ENCODE data around the gene CNTNAP5. TPM values are rescaled to one million over a fixed set of nuclear protein-coding genes. Genes with fewer than 3 reads are reported as not detected.

CNTNAP5 gene
- total RNA-seq, 2 donors from 2014 or later: not detected

DNA sequence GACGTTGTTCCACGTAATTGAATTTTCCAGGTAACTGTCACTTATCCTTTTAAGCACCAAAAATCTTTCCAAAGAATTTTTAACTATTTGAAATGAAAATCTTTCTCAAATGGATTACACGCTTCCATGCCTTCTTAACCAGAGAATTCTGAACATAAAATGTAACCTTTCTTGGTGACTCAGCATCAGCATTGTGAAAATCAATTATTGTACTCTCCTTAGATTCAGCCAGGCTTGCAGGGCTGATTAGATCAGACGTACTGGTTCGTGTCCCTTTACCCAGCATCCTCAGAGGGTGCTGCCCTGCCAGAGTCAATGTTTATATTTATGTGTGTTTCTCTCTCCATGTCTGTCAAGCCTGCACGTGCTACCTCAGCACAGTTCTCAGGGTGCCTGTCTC is 623.9 kb downstream of the CNTNAP5 start:
- Histone ChIP-seq H3K4me3 (no peak overlapping the region), H3K4me1 (ENCODE audit: control insufficient read depth in 1 of 2, low read depth in 2 of 2) (no peaks in the 10 kb centered on the region), H3K27ac (no peak overlapping the region), H3K36me3 (no peaks in the 10 kb centered on the region), H3K27me3 (replicated peaks; ENCODE audit: insufficient read depth) (no peaks in the 10 kb centered on the region), H3K9me3 (no peaks in the 10 kb centered on the region)
- no peak for ATAC-seq (ENCODE audit: insufficient number of reproducible peaks, low FRiP score, low read depth)
- no peak for DNase-seq (ENCODE audit: low spot score)
- TF ChIP-seq, protein P1, sequence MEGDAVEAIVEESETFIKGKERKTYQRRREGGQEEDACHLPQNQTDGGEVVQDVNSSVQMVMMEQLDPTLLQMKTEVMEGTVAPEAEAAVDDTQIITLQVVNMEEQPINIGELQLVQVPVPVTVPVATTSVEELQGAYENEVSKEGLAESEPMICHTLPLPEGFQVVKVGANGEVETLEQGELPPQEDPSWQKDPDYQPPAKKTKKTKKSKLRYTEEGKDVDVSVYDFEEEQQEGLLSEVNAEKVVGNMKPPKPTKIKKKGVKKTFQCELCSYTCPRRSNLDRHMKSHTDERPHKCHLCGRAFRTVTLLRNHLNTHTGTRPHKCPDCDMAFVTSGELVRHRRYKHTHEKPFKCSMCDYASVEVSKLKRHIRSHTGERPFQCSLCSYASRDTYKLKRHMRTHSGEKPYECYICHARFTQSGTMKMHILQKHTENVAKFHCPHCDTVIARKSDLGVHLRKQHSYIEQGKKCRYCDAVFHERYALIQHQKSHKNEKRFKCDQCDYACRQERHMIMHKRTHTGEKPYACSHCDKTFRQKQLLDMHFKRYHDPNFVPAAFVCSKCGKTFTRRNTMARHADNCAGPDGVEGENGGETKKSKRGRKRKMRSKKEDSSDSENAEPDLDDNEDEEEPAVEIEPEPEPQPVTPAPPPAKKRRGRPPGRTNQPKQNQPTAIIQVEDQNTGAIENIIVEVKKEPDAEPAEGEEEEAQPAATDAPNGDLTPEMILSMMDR (IDR thresholded peaks at IDR 0.05): no peak

DNA sequence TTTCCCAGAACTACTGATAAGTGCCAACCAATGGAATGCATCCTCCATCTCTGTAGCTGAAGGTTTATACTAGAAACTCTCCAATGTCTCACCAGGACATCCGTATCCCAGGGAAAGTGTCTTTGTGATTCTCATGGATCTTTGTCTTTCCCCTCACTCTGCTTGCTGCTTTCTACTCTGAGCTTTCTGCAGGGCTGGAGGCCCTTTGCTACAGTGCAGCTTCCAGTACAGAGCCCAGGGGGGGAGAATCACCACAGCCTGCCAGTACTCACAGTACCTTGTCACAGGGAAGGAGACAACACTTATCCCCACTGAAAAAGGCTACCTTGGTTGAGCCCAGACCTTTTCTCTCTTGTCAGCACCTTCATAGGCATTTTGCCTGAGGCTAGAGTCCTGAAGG is 627.0 kb downstream of the CNTNAP5 start:
- H3K4me3 ChIP-seq: no peak overlapping the region

DNA sequence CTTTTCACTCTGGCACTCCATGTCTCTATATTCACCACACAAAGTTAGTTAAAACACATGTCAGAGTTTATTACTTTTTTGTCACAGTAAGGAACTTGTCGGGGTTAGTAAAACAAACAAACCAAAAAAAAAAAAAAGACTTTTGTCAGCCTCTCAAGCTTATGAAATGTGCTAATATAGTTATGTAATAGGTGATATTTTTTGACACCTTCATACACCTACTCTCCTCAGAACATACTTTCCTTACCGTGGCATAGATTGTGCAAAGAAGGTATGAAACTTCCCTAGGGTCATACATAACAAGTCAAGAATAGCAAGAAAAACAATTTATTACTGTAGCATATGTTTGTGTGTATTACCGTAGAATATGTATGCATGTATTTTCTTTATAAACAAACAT is 633.3 kb downstream of the CNTNAP5 start:
- Histone ChIP-seq H3K27me3 (replicated peaks; ENCODE audit: insufficient read depth) (no peaks in the 10 kb centered on the region), H3K9me3 (no peaks in the 10 kb centered on the region), H3K4me1 (ENCODE audit: control insufficient read depth in 1 of 2, low read depth in 2 of 2) (no peaks in the 10 kb centered on the region), H3K36me3 (no peaks in the 10 kb centered on the region), H3K4me3 (no peak overlapping the region), H3K27ac (no peak overlapping the region)
- no peak for ATAC-seq (ENCODE audit: insufficient number of reproducible peaks, low FRiP score, low read depth)
- no peak for DNase-seq (ENCODE audit: low spot score)
- TF ChIP-seq, protein P1 (IDR thresholded peaks at IDR 0.05): no peak

More for the DNA sequence above, 627.0 kb downstream of the CNTNAP5 start:
- ATAC-seq (ENCODE audit: insufficient number of reproducible peaks, low FRiP score, low read depth): no peak
- TF ChIP-seq, protein P1 (IDR thresholded peaks at IDR 0.05): no peak
- DNase-seq (ENCODE audit: low spot score): no peak
- Histone ChIP-seq H3K9me3 (no peaks in the 10 kb centered on the region), H3K27me3 (replicated peaks; ENCODE audit: insufficient read depth) (no peaks in the 10 kb centered on the region), H3K36me3 (no peaks in the 10 kb centered on the region), H3K4me1 (ENCODE audit: control insufficient read depth in 1 of 2, low read depth in 2 of 2) (no peaks in the 10 kb centered on the region), H3K27ac (no peak overlapping the region)

DNA sequence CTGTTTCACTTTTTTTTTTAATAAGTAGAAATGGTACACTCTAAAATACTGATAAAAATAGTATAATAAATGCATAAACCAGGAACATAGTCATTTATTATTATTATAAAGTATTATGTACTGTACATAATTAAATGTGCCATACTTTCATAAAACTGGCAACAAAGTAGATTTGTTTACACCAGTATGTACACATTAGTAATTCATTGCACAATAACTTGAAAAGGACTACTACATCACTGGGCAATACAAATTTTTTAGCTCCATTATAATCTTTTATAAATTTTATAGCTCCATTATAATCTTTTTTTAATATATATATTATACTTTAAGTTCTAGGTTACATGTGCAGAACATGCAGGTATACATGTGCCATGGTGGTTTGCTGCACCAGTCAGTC is 636.5 kb downstream of the CNTNAP5 start:
- H3K36me3 ChIP-seq: no peaks in the 10 kb centered on the region
- ATAC-seq (ENCODE audit: insufficient number of reproducible peaks, low FRiP score, low read depth) (no peak), DNase-seq (ENCODE audit: low spot score) (no peak)
- no peak overlapping the region for H3K27ac ChIP-seq
- no peaks in the 10 kb centered on the region for H3K4me1 ChIP-seq (ENCODE audit: control insufficient read depth in 1 of 2, low read depth in 2 of 2)
- no peak overlapping the region for H3K4me3 ChIP-seq
- H3K27me3 ChIP-seq (replicated peaks; ENCODE audit: insufficient read depth): no peaks in the 10 kb centered on the region
- H3K9me3 ChIP-seq: no peaks in the 10 kb centered on the region
- TF ChIP-seq, protein P1 (IDR thresholded peaks at IDR 0.05): no peak

DNA sequence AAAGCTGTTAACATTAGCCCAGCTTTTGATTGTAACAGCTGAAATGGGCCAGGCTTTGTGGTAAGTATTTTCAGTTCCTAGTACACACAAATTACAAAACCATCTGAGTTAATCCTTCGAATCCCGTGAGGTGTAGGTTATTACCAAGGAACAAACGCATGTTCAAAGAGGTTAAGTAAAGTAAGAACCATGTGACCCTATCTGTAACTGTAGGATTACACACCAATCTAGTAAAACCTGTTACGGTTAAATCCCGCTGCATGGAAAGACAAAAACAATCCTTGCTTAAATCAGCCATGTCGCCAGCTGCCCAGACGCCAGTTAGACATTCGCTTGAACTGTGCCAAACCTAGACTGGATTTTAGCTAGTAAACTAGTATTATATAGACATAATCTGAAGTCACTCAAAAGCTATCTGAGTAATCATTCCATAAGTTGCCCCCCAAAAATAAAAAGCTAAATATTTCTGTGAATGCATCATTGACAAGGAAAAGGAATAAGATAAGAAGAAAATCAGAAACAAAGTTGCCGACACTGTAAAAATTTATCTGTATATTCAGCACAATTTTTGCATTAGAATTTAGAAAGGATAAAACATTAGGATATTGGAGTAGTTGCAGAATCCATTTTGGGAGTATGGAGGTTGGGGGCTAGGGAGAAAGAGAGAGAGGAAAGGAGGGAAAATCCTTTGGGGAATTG is 638.0 kb downstream of the CNTNAP5 start:
- H3K27me3 ChIP-seq (replicated peaks; ENCODE audit: insufficient read depth): no peaks in the 10 kb centered on the region
- no peaks in the 10 kb centered on the region for H3K9me3 ChIP-seq
- H3K4me1 ChIP-seq (ENCODE audit: control insufficient read depth in 1 of 2, low read depth in 2 of 2): no peaks in the 10 kb centered on the region

More for the DNA sequence above, 638.0 kb downstream of the CNTNAP5 start:
- Histone ChIP-seq H3K27ac (no peak overlapping the region), H3K4me3 (no peak overlapping the region), H3K36me3 (no peaks in the 10 kb centered on the region)
- ATAC-seq (ENCODE audit: insufficient number of reproducible peaks, low FRiP score, low read depth) (no peak), DNase-seq (ENCODE audit: low spot score) (no peak)
- TF ChIP-seq, protein P1 (IDR thresholded peaks at IDR 0.05): no peak
